Neural cell (in vitro differentiated cells): Measurements from ENCODE around the gene C10orf53. TPM values are rescaled to one million over a fixed set of nuclear protein-coding genes. Genes with fewer than 3 reads are reported as not detected.

Experiments
- H2AFZ ChIP-seq: fragments of 200-600, 300-800 bp; sonication (generic), shearing (Covaris generic); 2 replicates; pipeline ENCODE4 v1.6.0; 2014; ENCODE audit warnings: low read depth, mild to moderate bottlenecking, antibody characterized with exemption, low read length, moderate library complexity
- H3F3A ChIP-seq: fragments of 200-600 bp; shearing (Covaris generic); 2 replicates; pipeline ENCODE4 v1.6.1; 2016; ENCODE audit warnings: mild to moderate bottlenecking, moderate library complexity, mixed read lengths, antibody characterized with exemption, low read length; ENCODE audit not compliant: insufficient read depth, poor library complexity, severe bottlenecking
- H3K27ac ChIP-seq: fragments of 200-600, 300-800 bp; sonication (generic), shearing (Covaris generic); 2 replicates; pipeline ENCODE4 v1.5.1; 2014; ENCODE audit warnings: mild to moderate bottlenecking, low read length, moderate library complexity
- H3K27me3 ChIP-seq: fragments of 300-800, 200-600 bp; sonication (generic), shearing (Covaris generic); 2 replicates; pipeline ENCODE4 v1.6.0; 2014; ENCODE audit warnings: mild to moderate bottlenecking, low read depth, low read length, moderate library complexity; ENCODE audit not compliant: insufficient read depth
- H3K36me3 ChIP-seq: fragments of 300-800, 200-600 bp; sonication (generic), shearing (Covaris generic); 2 replicates; pipeline ENCODE4 v1.5.1; 2014; ENCODE audit warnings: mild to moderate bottlenecking, antibody characterized with exemption, low read length, moderate library complexity; ENCODE audit not compliant: insufficient read depth
- H3K4me2 ChIP-seq: fragments of 300-800, 200-600 bp; sonication (generic), shearing (Covaris generic); 2 replicates; pipeline ENCODE4 v1.6.0; 2014; ENCODE audit warnings: mild to moderate bottlenecking, low read length
- H3K4me3 ChIP-seq: fragments of 300-800, 200-600 bp; sonication (generic), shearing (Covaris generic); 2 replicates; pipeline ENCODE4 v1.5.1; 2014; ENCODE audit warnings: mild to moderate bottlenecking, low read length, moderate library complexity
- H3K79me2 ChIP-seq: fragments of 200-600 bp; shearing (Covaris generic); replicated peaks from 2 replicates; pipeline ENCODE4 v1.6.0; 2014; ENCODE audit warnings: mild to moderate bottlenecking, low read length, moderate library complexity; ENCODE audit not compliant: insufficient read depth
- H3K9ac ChIP-seq: fragments of 300-800, 200-600 bp; sonication (generic), shearing (Covaris generic); 2 replicates; pipeline ENCODE4 v1.6.1; 2016; ENCODE audit warnings: mild to moderate bottlenecking, low read length, mixed read lengths
- H3K9me2 ChIP-seq: fragments of 200-600 bp; shearing (Covaris generic); 2 replicates; pipeline ENCODE4 v1.6.1; 2016; ENCODE audit warnings: mild to moderate bottlenecking, low read length, mixed read lengths; ENCODE audit not compliant: insufficient read depth
- H3K9me3 ChIP-seq: fragments of 200-600, 300-800 bp; sonication (generic), shearing (Covaris generic); 2 replicates; pipeline ENCODE4 v1.6.1; 2016; ENCODE audit warnings: mild to moderate bottlenecking, mixed run types, low read length, moderate library complexity, mixed read lengths
- H4K20me1 ChIP-seq: fragments of 200-600 bp; shearing (Covaris generic); 2 replicates; pipeline ENCODE4 v1.6.1; 2016; ENCODE audit warnings: mild to moderate bottlenecking, mixed run types; ENCODE audit not compliant: insufficient read depth
- CTCF ChIP-seq: fragments of 450-650 bp; IDR thresholded peaks from 2 replicates; pipeline ENCODE4 v1.5.1; 2014; ENCODE audit warnings: antibody characterized with exemption, mild to moderate bottlenecking, moderate library complexity; ENCODE audit not compliant: poor library complexity, severe bottlenecking
- EP300 ChIP-seq: fragments of 450-650 bp; conservative IDR thresholded peaks from 2 replicates; pipeline ENCODE4 v1.6.1; 2014; ENCODE audit warnings: antibody characterized with exemption, mild to moderate bottlenecking, moderate library complexity; ENCODE audit not compliant: poor library complexity, severe bottlenecking
- EZH2 ChIP-seq: fragments of 200-600, 300-800 bp; shearing (Covaris generic), sonication (generic); IDR thresholded peaks from 2 replicates; pipeline ENCODE4 v1.6.1; 2014; ENCODE audit warnings: antibody characterized with exemption, low read length, borderline replicate concordance, mild to moderate bottlenecking; ENCODE audit not compliant: insufficient read depth, poor library complexity, severe bottlenecking
- MXI1 ChIP-seq: fragments of 450-650 bp; conservative IDR thresholded peaks from 2 replicates; pipeline ENCODE4 v1.6.1; 2014; ENCODE audit warnings: antibody characterized with exemption, mild to moderate bottlenecking; ENCODE audit not compliant: poor library complexity, severe bottlenecking
- POLR2AphosphoS5 ChIP-seq: IDR thresholded peaks from 2 replicates; pipeline ENCODE4 v1.6.1; 2012
- RAD21 ChIP-seq: fragments of 450-650 bp; conservative IDR thresholded peaks from 2 replicates; pipeline ENCODE4 v1.6.1; 2014; ENCODE audit warnings: antibody characterized with exemption, mild to moderate bottlenecking, moderate library complexity
- REST ChIP-seq: IDR thresholded peaks from 2 replicates; pipeline ENCODE4 v1.6.1; 2012; ENCODE audit warnings: borderline replicate concordance
- SMC3 ChIP-seq: fragments of 450-650 bp; conservative IDR thresholded peaks from 2 replicates; pipeline ENCODE4 v1.6.1; 2014; ENCODE audit warnings: antibody characterized with exemption, mild to moderate bottlenecking, moderate library complexity; ENCODE audit not compliant: poor library complexity
- TAF1 ChIP-seq: IDR thresholded peaks from 2 replicates; pipeline ENCODE4 v1.6.1; 2012; ENCODE audit warnings: low read depth
- polyA plus RNA-seq: library from polyadenylated mRNA; depleted of rRNA; stranded (reverse); fragments of >200 nt; gene quantifications from 2 replicates; pipeline ENCODE4 v1.2.3, GENCODE V29; 2014

The C10orf53 gene
- polyA plus RNA-seq, 1 donor from 2014 or later = not detected

DNA sequence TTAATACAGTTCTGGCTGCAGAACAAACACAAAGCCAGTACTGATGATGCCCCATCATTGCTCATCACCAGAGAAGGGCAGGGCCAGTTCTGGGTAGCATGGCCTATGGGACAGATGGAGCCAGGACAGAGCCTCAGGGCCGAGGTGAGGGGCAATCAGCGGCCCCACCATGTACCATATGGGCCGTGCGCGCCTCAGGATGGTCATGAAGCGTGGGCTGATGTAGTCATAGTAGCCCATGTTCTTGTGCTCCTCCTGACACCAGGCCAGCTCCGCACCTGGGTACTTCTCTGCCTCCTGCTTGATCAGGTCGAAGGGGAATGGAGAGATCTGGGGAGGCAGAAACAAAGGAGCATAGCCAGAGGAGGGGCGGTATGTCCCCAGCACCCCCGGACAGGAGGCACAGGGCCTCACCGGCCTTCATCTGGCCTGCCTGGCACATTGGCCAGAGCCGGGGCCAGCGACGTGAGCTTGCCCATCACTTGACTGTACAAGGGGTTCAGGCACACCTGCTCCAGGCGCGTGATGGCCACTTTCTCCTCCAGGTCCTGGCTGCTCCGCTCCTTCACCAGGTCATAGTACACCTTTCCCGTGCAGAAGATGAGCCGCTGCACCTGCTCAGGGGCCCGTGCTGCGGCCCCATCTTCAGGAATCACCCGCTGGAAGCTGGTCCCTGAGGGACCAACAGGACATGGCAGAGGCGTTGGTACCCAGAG, 56.6 kb downstream of the C10orf53 start:
- Histone ChIP-seq H4K20me1 (no peaks in the 10 kb centered on the region), H3K9ac (no peak overlapping the region), H3K9me2 (no peaks in the 10 kb centered on the region), H3K36me3 (no peaks in the 10 kb centered on the region), H3F3A (no peaks in the 10 kb centered on the region), H3K27me3 (no peaks in the 10 kb centered on the region), H2AFZ (no peak overlapping the region), H3K79me2 (no peaks in the 10 kb centered on the region), H3K4me3 (no peak overlapping the region), H3K27ac (no peak overlapping the region), H3K4me2 (no peak overlapping the region), H3K9me3 (no peaks in the 10 kb centered on the region)
- TF ChIP-seq RAD21 (no peak), SMC3 (no peak), POLR2AphosphoS5 (no peak), EZH2 (no peak)

- H3K4me3 ChIP-seq = no peak overlapping the region
- H2AFZ ChIP-seq = no peak overlapping the region
- H3K9me3 ChIP-seq = no peaks in the 10 kb centered on the region
- no peaks in the 10 kb centered on the region for H3K79me2 ChIP-seq
- H3K36me3 ChIP-seq = no peaks in the 10 kb centered on the region
- TF ChIP-seq RAD21 (no peak), EZH2 (no peak), POLR2AphosphoS5 (no peak), CTCF (no peak), TAF1 (no peak), SMC3 (no peak), REST (no peak), MXI1 (no peak), EP300 (no peak)
- no peaks in the 10 kb centered on the region for H3K27me3 ChIP-seq
- H3K9me2 ChIP-seq = no peaks in the 10 kb centered on the region
- no peak overlapping the region for H3K4me2 ChIP-seq
- H3K9ac ChIP-seq = no peak overlapping the region
- no peaks in the 10 kb centered on the region for H3F3A ChIP-seq
- H4K20me1 ChIP-seq = no peaks in the 10 kb centered on the region
- H3K27ac ChIP-seq = no peak overlapping the region
Observed at GRCh38 chr10:49736564-49737113, 57.2 kb downstream of the C10orf53 start.
